NB4 (cell line): ENCODE data around the gene FMOD.

ENCODE experiments used
- CTCF ChIP-seq: IDR thresholded peaks from one replicate; pipeline ENCODE4 v1.5.1; 2012; ENCODE audit warnings: low read depth, low read length
- POLR2A ChIP-seq: IDR thresholded peaks from 2 replicates; pipeline ENCODE4 v1.6.1; 2011; ENCODE audit warnings: mild to moderate bottlenecking; ENCODE audit not compliant: insufficient read length; ENCODE audit errors: extremely low read depth

DNA sequence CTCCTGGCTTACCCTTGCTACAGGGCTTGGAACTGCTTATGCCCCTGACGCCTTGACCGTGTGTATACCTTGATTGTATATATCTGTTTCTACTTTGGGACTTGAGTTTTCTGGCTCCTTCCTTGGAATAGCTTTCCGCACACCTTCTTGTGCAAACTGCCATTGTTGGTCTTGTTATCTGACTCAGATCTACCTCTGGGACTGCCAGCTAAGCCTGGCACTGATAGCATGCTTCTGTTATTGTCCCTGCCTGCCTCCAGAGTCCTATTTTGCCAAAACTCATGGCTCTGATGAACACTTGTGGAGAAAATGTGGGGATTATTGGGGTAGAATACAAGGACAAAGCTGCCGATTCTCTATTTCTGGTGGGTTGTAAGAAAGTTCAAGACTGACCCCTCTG, 15.4 kb downstream of the FMOD start:
- TF ChIP-seq CTCF (no peak), POLR2A (no peak)
